Measurements from ENCODE around the gene HSBP1L1. TPM values are rescaled to one million over a fixed set of nuclear protein-coding genes. Genes with fewer than 3 reads are reported as not detected.

The HSBP1L1 gene
- total and polyA plus RNA-seq, 2 experiments from 2014 or later: 1.8 to 3.7 TPM

DNA sequence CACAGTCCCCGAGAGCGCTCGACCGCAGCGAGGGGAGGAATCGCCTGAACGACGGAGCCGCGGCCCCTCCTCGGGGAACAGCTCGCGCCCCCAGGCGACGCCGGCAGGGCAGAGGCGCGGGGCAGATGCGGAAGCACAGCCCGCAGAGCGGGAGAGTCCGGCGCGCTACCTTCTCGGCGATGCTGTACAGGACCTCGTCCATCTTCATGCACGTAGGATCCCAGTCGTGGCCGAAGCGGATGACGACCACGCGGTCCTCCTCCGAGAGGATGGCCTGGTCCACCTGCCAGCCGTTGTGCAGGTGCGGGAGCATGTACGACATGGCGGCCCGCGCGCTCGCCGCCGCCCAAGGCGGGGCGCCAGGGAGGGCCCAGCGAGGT is 23.6 kb downstream of the HSBP1L1 start:
- TF ChIP-seq ZNF462 (CRISPR knock-in tag; IDR thresholded peaks at IDR 0.05) (no peak), ZNF331 (CRISPR knock-in tag; IDR thresholded peaks at IDR 0.05; ENCODE audit: low read depth) (no peak), NANOG (IDR thresholded peaks at IDR 0.05; ENCODE audit: borderline replicate concordance) (no peak), CTCF (conservative IDR thresholded peaks at IDR 0.05; ENCODE audit: low read depth in 2 of 2) (peak; percentile 17 to 43; a peak in 3 of 4 replicates), REST (IDR thresholded peaks at IDR 0.05; ENCODE audit: unreplicated experiment) (no peak)
- TF ChIP-seq, protein P1, sequence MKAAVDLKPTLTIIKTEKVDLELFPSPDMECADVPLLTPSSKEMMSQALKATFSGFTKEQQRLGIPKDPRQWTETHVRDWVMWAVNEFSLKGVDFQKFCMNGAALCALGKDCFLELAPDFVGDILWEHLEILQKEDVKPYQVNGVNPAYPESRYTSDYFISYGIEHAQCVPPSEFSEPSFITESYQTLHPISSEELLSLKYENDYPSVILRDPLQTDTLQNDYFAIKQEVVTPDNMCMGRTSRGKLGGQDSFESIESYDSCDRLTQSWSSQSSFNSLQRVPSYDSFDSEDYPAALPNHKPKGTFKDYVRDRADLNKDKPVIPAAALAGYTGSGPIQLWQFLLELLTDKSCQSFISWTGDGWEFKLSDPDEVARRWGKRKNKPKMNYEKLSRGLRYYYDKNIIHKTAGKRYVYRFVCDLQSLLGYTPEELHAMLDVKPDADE (IDR thresholded peaks at IDR 0.05): no peak
- Mint-ChIP-seq H3K4me1 (peaks cover 21% of the 10 kb centered on the region), H3K4me3 (peak overlapping the region; percentile 96), H3K9me3 (no peaks in the 10 kb centered on the region; the same call in 2 of the 3 replicates), H3K27me3 (ENCODE audit: insufficient read depth, low read depth, poor library complexity) (peaks cover 3% of the 10 kb centered on the region), H3K27ac (peak overlapping the region; percentile 81; the same call in 1 of the 2 replicates), H3K36me3 (ENCODE audit: low read depth) (peaks cover 25% of the 10 kb centered on the region)
- no peaks in the 10 kb centered on the region for H3K9me2 ChIP-seq (ENCODE audit: insufficient read depth)
- peak overlapping the region; percentile 89 for H3K4me3 ChIP-seq
- H3K27ac ChIP-seq (ENCODE audit: low read depth): peak overlapping the region; percentile 32; the same call in 1 of the 2 replicates
- peaks cover 14% of the 10 kb centered on the region for H3K4me1 ChIP-seq (ENCODE audit: insufficient read depth)
- peak; percentile 77 for ATAC-seq
- peak overlapping the region; percentile 79 for H3K4me2 ChIP-seq
- peaks cover 8% of the 10 kb centered on the region for H3K36me3 ChIP-seq (ENCODE audit: insufficient read depth)
- no peaks in the 10 kb centered on the region for H3K27me3 ChIP-seq (ENCODE audit: insufficient read depth)
- H3F3A ChIP-seq (replicated peaks; ENCODE audit: low read depth): no peaks in the 10 kb centered on the region
- DNase-seq (ENCODE audit: low spot score): peak; percentile 72
- no peak overlapping the region for H2AFZ ChIP-seq
- H3K79me2 ChIP-seq (replicated peaks; ENCODE audit: insufficient read depth): peaks cover 51% of the 10 kb centered on the region
- H4K20me1 ChIP-seq (replicated peaks; ENCODE audit: insufficient read depth): peaks cover 27% of the 10 kb centered on the region

Data from GM23338 (cell line).